Gastroesophageal sphincter (tissue), 4 donors: Measurements from ENCODE around the gene FLG2. TPM values are rescaled to one million over a fixed set of nuclear protein-coding genes. Genes with fewer than 3 reads are reported as not detected.

Source experiments
- ATAC-seq: fragments of 150-250 bp; one replicate; pipeline ENCODE4 v1.9.1; 2016; ENCODE audit warnings: mild to moderate bottlenecking, moderate library complexity
- H3K27ac ChIP-seq, 4 donors: fragments of 200-600 bp; sonication (generic) in 3 of 4; 1 replicate in 3 of 4; 2 replicates in 1 of 4; pipeline ENCODE4 v1.5.1; 2016 to 2019
- H3K27me3 ChIP-seq: fragments of 200-600 bp; sonication (generic); one replicate; pipeline ENCODE4 v1.5.1; 2019
- H3K36me3 ChIP-seq, 2 donors: fragments of 200-600 bp; sonication (generic); one replicate each; pipeline ENCODE4 v1.5.1; 2019; ENCODE audit warnings: control low read depth in 1 of 2
- H3K4me1 ChIP-seq, 3 donors: fragments of 200-600 bp; sonication (generic); 1 replicate in 2 of 3; 2 replicates in 1 of 3; pipeline ENCODE4 v1.5.1; 2016 to 2019; ENCODE audit warnings: control low read depth in 2 of 3
- H3K4me3 ChIP-seq, 2 donors: fragments of 200-600 bp; sonication (generic); one replicate each; pipeline ENCODE4 v1.5.1; 2019; ENCODE audit warnings: mild to moderate bottlenecking in 1 of 2, moderate library complexity in 1 of 2
- H3K9me3 ChIP-seq, 3 donors: fragments of 200-600 bp; sonication (generic); one replicate each; pipeline ENCODE4 v1.5.1; 2017 to 2019; ENCODE audit warnings: control low read depth in 2 of 3
- CTCF ChIP-seq, 4 experiments: fragments of 200-600 bp in 2 of 4; fragments of 450-650 bp in 2 of 4; sonication (generic) in 1 of 4; IDR thresholded peaks; one replicate each; pipeline ENCODE4 v1.5.1; 2017 to 2019; ENCODE audit warnings: antibody characterized with exemption in 4 of 4, mild to moderate bottlenecking in 2 of 4, moderate library complexity in 2 of 4
- EP300 ChIP-seq: sonication (generic); formaldehyde crosslinking; IDR thresholded peaks from one replicate; pipeline ENCODE4 v1.6.1; 2017; ENCODE audit warnings: antibody characterized with exemption, mild to moderate bottlenecking
- POLR2A ChIP-seq, 2 donors: fragments of 450-650 bp; IDR thresholded peaks; one replicate each; pipeline ENCODE4 v1.6.1; 2017; ENCODE audit warnings: antibody characterized with exemption in 2 of 2, mild to moderate bottlenecking in 2 of 2, moderate library complexity in 1 of 2
- POLR2AphosphoS5 ChIP-seq: sonication (generic); formaldehyde crosslinking; IDR thresholded peaks from one replicate; pipeline ENCODE4 v1.6.1; 2017; ENCODE audit warnings: antibody characterized with exemption
- whole genome bisulfite sequencing, 2 donors: methylation state at CpG; one replicate each; pipeline ENCODE4 v1.1.5; 2018; ENCODE audit warnings: low coverage in 1 of 2; 5-methylcytosine and 5-hydroxymethylcytosine counted together
- total RNA-seq, 4 donors: library from RNA; depleted of rRNA; stranded (reverse); fragments of >200 nt; gene quantifications; one replicate each; pipeline ENCODE4 v1.1.0, GENCODE V29; 2016

Gene FLG2
- total RNA-seq, 4 donors from 2014 or later, result not detected

GRCh38 chr1:152392909-152393308 lies 33.1 kb upstream of the FLG2 start:
- Histone ChIP-seq H3K4me1 (no peaks in the 10 kb centered on the region), H3K4me3 (no peak overlapping the region), H3K9me3 (no peaks in the 10 kb centered on the region), H3K36me3 (no peaks in the 10 kb centered on the region), H3K27ac (no peak overlapping the region), H3K27me3 (no peaks in the 10 kb centered on the region)
- TF ChIP-seq POLR2A (IDR thresholded peaks at IDR 0.05) (no peak), POLR2AphosphoS5 (no peak), CTCF (IDR thresholded peaks at IDR 0.05) (no peak), EP300 (no peak)
- WGBS, 2 donors, result 66% methylated on average over 2 of the region's 2 CpGs
- ATAC-seq, result no peak

- Histone ChIP-seq H3K4me1 (no peaks in the 10 kb centered on the region), H3K4me3 (no peak overlapping the region), H3K27me3 (no peaks in the 10 kb centered on the region), H3K36me3 (no peaks in the 10 kb centered on the region), H3K9me3 (no peaks in the 10 kb centered on the region), H3K27ac (no peak overlapping the region)
- no peak for TF ChIP-seq EP300
- no peak for TF ChIP-seq POLR2A (IDR thresholded peaks at IDR 0.05)
- TF ChIP-seq CTCF (IDR thresholded peaks at IDR 0.05), result no peak
- TF ChIP-seq POLR2AphosphoS5, result no peak
- no peak for ATAC-seq
- WGBS, 2 donors, result 33 to 81% methylated on average over 2 to 4 of the region's 4 CpGs
These were observed 29.1 kb upstream of the FLG2 start for GRCh38 chr1:152388889-152389288.

GRCh38 chr1:152386940-152387339 lies 27.1 kb upstream of the FLG2 start:
- TF ChIP-seq POLR2AphosphoS5 (no peak), CTCF (IDR thresholded peaks at IDR 0.05) (no peak)
- no peak overlapping the region for H3K27ac ChIP-seq
- ATAC-seq, result no peak
- H3K4me1 ChIP-seq, result no peaks in the 10 kb centered on the region
- 73 to 100% methylated on average over 1 to 2 of the region's 2 CpGs for WGBS, 2 donors
- H3K4me3 ChIP-seq, result no peak overlapping the region
- H3K36me3 ChIP-seq, result no peaks in the 10 kb centered on the region
- no peaks in the 10 kb centered on the region for H3K9me3 ChIP-seq
- no peaks in the 10 kb centered on the region for H3K27me3 ChIP-seq

- H3K27me3 ChIP-seq, result no peaks in the 10 kb centered on the region
- no peaks in the 10 kb centered on the region for H3K4me1 ChIP-seq
- no peaks in the 10 kb centered on the region for H3K36me3 ChIP-seq
- no peak for ATAC-seq
- no peak overlapping the region for H3K4me3 ChIP-seq
- no peaks in the 10 kb centered on the region for H3K9me3 ChIP-seq
- TF ChIP-seq EP300, result no peak
- no peak for TF ChIP-seq CTCF (IDR thresholded peaks at IDR 0.05)
- TF ChIP-seq POLR2A (IDR thresholded peaks at IDR 0.05), result no peak
- no peak for TF ChIP-seq POLR2AphosphoS5
- no peak overlapping the region for H3K27ac ChIP-seq
- 69 to 76% methylated on average over 7 to 12 of the region's 16 CpGs for WGBS, 2 donors
These were observed 21.1 kb upstream of the FLG2 start for GRCh38 chr1:152380932-152381331.

GRCh38 chr1:152374451-152374850 lies 14.6 kb upstream of the FLG2 start:
- no peaks in the 10 kb centered on the region for H3K4me1 ChIP-seq
- peaks cover 0 to 9% (median 0%) of the 10 kb centered on the region in 3 donors for H3K9me3 ChIP-seq
- no peak overlapping the region for H3K4me3 ChIP-seq
- no peaks in the 10 kb centered on the region for H3K27me3 ChIP-seq
- H3K27ac ChIP-seq, result no peak overlapping the region
- no peak for ATAC-seq
- 20 to 83% methylated on average over 1 to 2 of the region's 3 CpGs for WGBS, 2 donors
- no peaks in the 10 kb centered on the region for H3K36me3 ChIP-seq
- TF ChIP-seq POLR2AphosphoS5, result no peak
- TF ChIP-seq EP300, result no peak
- no peak for TF ChIP-seq CTCF (IDR thresholded peaks at IDR 0.05)
- TF ChIP-seq POLR2A (IDR thresholded peaks at IDR 0.05), result no peak
